Activated CD8-positive, alpha-beta T cell treated with anti-CD3 and anti-CD28 coated beads, Interleukin-2, amount 10 ng/mL, durations not matched to agents 7 days and 5 days (primary cell): ENCODE measurements around the gene ZFAND6. TPM values are rescaled to one million over a fixed set of nuclear protein-coding genes. Genes with fewer than 3 reads are reported as not detected.

Experiments
- ATAC-seq: fragments of 150-1000 bp; cut with Tn5 transposase; one replicate; pipeline ENCODE4 v1.10.0; 2021; ENCODE audit warnings: moderate library complexity
- CTCF ChIA-PET: fragments of 350-600 bp; sonication (Branson Sonifier 250); formaldehyde crosslinking; loops from one replicate; lab custom pipeline; 2021; ENCODE audit warnings: antibody characterized with exemption; lab: Charles Lee
- POLR2A ChIA-PET: fragments of 350-600 bp; sonication (Branson Sonifier 250); formaldehyde crosslinking; loops from one replicate; lab custom pipeline; 2021; ENCODE audit warnings: antibody characterized with exemption; lab: Charles Lee
- DNase-seq: peaks from one replicate; pipeline ENCODE4 v3.0.0-alpha.2; 2020
- H3K27ac Mint-ChIP-seq: one replicate; pipeline ENCODE4 v1.8.0; 2021; ENCODE audit warnings: mild to moderate bottlenecking, mixed read lengths
- H3K27me3 Mint-ChIP-seq: one replicate; pipeline ENCODE4 v1.8.0; 2021; ENCODE audit warnings: low read depth, mixed read lengths
- H3K36me3 Mint-ChIP-seq: one replicate; pipeline ENCODE4 v1.8.0; 2021; ENCODE audit warnings: low read depth, mixed read lengths
- H3K4me1 Mint-ChIP-seq: one replicate; pipeline ENCODE4 v1.8.0; 2021; ENCODE audit warnings: low read depth, mixed read lengths
- H3K4me3 Mint-ChIP-seq: one replicate; pipeline ENCODE4 v1.8.0; 2021; ENCODE audit warnings: mild to moderate bottlenecking, mixed read lengths
- H3K9me3 Mint-ChIP-seq: one replicate; pipeline ENCODE4 v1.8.0; 2022; ENCODE audit warnings: mixed read lengths; ENCODE audit not compliant: insufficient read depth
- total RNA-seq, 2 experiments: library from RNA; stranded (reverse); gene quantifications; one replicate each; pipeline ENCODE4 v1.2.3, GENCODE V29; 2021

ZFAND6 gene
- total RNA-seq, 2 experiments from 2014 or later, result 49.9 to 53.1 TPM

DNA sequence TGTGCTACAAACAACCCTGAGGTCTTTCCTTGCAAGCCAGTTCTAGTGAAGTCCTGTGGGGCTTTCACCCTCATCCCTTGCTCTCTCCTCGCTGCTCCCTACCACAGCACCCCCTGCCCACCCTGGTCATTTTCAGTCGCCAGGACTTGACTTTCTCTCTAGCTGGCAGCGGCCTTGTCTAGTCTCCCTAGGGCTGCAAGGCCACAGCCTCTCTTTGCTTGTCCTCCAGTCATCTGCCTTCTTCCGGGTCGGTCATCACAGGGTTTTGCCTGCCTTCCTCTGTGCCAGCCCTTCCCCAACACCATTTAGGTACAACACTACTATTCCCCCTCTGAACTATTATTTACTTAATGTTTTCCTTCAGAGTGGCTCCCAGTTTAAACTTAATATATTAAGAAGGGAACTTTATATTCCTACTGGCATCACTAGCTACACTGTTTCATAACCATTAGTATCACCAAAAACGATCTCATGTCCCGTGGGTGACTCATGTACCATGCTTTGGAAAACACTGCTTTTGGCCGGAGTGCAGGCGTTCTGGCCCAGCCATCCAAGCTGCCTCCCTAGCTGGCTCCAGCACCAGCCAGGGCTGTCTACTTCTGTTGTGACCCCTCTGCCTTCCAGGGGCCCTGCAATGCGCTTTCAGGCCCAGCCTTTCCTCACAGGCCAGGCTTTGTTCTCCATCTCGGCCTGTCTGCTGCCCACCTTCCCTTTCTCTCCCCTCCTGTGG is 114.7 kb downstream of the ZFAND6 start:
- no peaks in the 10 kb centered on the region for H3K27me3 Mint-ChIP-seq
- POLR2A ChIA-PET, result no interaction called here

DNA sequence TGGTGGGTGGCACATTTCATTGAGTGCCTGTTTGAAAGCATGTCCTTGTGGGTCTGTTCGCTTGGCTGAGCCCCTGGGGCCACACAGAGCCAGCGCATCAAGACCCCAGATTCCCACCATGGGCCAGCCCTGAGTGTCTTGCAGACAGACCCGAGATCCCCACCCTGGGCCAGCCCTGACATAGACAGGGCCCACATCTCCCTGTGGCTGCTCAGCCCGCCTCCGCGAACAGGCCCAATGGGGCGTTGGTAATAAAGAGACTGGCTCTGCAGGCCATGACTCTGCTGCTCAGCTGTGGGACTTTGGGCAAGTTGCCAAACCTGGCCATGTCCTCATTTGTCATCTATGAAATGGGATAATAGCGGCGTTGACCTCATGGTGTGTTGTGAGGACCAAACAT is 116.0 kb downstream of the ZFAND6 start:
- ATAC-seq (no peak), DNase-seq (no peak)
- no peak overlapping the region for H3K27ac Mint-ChIP-seq
- peaks cover 4% of the 10 kb centered on the region for H3K36me3 Mint-ChIP-seq
- no peak overlapping the region for H3K4me3 Mint-ChIP-seq
- no peaks in the 10 kb centered on the region for H3K27me3 Mint-ChIP-seq
- ChIA-PET CTCF (interaction anchor here (1.0 to 3.8 kb wide), 2 partner anchors 11 to 115 kb away, joined by 3 to 22 read pairs; partner anchors contain the start of gene ZFAND6), POLR2A (no interaction called here)
- no peaks in the 10 kb centered on the region for H3K4me1 Mint-ChIP-seq
- H3K9me3 Mint-ChIP-seq, result no peaks in the 10 kb centered on the region

More for the DNA sequence above, 114.7 kb downstream of the ZFAND6 start:
- CTCF ChIA-PET, result interaction anchor here (0.6 to 3.8 kb wide), 11 partner anchors 10 to 321 kb away, joined by 3 to 22 read pairs (median 6); partner anchors contain the start of gene ZFAND6
- no peak overlapping the region for H3K4me3 Mint-ChIP-seq
- no peak overlapping the region for H3K27ac Mint-ChIP-seq
- DNase-seq (no peak), ATAC-seq (no peak)
- no peaks in the 10 kb centered on the region for H3K4me1 Mint-ChIP-seq
- H3K9me3 Mint-ChIP-seq, result no peaks in the 10 kb centered on the region
- peaks cover 5% of the 10 kb centered on the region for H3K36me3 Mint-ChIP-seq

DNA sequence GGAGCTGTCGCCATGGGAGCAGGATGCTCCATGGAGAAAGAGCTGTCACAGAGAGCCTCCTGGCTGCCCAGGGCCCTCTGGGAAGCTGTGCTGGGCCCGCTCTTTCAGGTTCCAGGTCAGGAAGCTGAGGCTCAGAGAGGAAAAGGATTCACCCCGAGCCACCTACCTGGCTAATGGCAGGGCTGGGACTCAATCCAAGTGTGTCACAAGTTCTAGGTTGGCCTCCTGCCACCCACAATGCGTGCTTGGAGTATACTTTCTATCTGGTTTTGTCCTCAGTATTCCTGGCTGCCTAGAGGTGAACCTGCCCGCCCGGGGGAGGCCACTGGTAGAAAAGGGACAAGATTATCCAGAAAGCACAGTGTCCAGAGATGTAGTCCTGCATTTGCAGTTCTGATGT is 117.0 kb downstream of the ZFAND6 start:
- no peaks in the 10 kb centered on the region for H3K27me3 Mint-ChIP-seq
- ChIA-PET CTCF (interaction anchor here (1.0 to 1.2 kb wide), 2 partner anchors 10 to 323 kb away, joined by 3 to 6 read pairs; no protein-coding TSS in a partner anchor), POLR2A (no interaction called here)
- DNase-seq, result no peak
- no peaks in the 10 kb centered on the region for H3K9me3 Mint-ChIP-seq
- no peaks in the 10 kb centered on the region for H3K4me1 Mint-ChIP-seq
- no peak for ATAC-seq
- H3K36me3 Mint-ChIP-seq, result no peaks in the 10 kb centered on the region
- no peak overlapping the region for H3K27ac Mint-ChIP-seq
- no peak overlapping the region for H3K4me3 Mint-ChIP-seq

DNA sequence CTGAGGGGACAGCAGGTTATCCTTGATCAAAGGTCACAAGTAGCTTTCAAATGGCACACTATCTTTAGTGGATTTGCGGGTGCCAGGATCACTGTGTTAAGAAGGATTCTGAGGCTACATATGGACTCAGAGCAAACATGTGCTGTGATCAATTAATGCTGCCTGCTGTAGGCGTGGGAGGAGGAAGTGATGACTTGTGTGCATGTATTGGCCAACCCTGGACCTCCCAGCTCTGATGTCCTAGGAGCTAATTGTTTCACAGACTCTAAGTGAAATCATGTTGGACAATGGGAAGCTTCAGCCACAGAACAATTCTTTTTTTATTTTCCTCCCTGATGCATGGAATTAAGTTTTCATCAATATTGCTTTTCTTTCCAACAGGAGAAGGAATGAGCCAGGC is 117.7 kb downstream of the ZFAND6 start:
- ChIA-PET CTCF (interaction anchor here (0.9 to 1.2 kb wide), 2 partner anchors 123 to 323 kb away, joined by 3 to 6 read pairs; no protein-coding TSS in a partner anchor), POLR2A (no interaction called here)
- H3K27ac Mint-ChIP-seq, result no peak overlapping the region

DNA sequence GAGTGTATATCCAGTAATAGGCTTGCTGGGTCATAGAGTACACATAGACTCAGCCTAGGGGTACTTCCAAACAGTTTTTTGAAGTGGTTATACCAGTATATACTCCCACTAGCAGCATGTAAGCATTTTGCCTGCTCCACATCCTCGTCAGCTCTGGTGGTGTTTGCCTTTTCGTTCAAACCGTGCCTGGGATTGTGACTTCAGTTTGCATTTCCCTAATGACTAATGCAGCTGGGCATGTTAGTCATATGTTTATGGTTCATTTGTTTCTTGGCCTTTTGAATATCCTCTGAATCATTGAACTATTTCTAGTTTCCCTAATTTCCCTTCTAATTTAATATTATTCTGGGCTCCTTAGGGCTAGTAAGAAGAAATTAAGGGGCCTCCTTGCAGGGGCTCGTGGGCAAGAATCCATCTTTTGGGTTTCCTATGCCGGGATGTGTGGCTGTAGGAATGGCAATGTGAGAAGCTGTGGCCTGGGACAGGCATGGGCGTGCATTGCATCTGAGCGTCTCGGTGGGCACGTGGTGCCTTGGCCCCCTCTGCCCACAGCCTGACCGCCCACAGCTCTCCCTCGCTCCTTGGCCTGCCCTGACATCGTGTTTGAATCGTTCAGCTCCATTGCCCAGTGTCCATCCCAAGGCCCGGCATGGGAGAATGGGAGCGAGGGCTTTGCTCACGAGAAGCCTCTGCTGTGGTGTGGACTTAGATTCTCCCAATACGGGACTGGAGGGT is 119.7 kb downstream of the ZFAND6 start:
- peaks cover 16% of the 10 kb centered on the region for H3K36me3 Mint-ChIP-seq
- no peak overlapping the region for H3K27ac Mint-ChIP-seq
- H3K4me3 Mint-ChIP-seq, result no peak overlapping the region
- DNase-seq (no peak), ATAC-seq (no peak)
- CTCF ChIA-PET, result interaction anchor here (0.6 kb wide), 1 partner anchor 699 kb away, joined by 3 read pairs; no protein-coding TSS in a partner anchor
- no peaks in the 10 kb centered on the region for H3K27me3 Mint-ChIP-seq
- no peaks in the 10 kb centered on the region for H3K9me3 Mint-ChIP-seq
- POLR2A ChIA-PET, result no interaction called here
- H3K4me1 Mint-ChIP-seq, result no peaks in the 10 kb centered on the region

More for the DNA sequence above, 117.7 kb downstream of the ZFAND6 start:
- Mint-ChIP-seq H3K4me1 (no peaks in the 10 kb centered on the region), H3K27me3 (no peaks in the 10 kb centered on the region), H3K4me3 (no peak overlapping the region), H3K9me3 (no peaks in the 10 kb centered on the region), H3K36me3 (peaks cover 5% of the 10 kb centered on the region)
- no peak for DNase-seq
- ATAC-seq, result no peak

DNA sequence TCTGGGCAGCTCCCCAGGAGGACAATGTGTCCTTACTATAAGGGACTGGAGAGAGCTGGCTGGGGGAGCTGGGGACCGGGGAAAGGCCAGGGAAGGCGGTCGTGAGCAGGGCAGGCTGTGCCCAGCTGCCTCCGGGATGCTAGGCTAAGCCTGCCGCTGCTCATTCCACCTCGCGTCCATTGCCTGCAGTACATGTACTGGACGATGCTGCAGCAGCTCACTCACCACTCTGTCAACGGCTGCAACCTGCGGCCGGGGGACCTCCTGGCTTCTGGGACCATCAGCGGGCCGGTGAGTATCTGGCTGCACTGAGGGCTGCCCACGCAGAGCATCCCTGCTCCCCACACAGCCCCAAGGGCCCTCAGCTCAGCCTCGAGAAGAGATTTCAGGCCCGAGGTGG is 120.5 kb downstream of the ZFAND6 start:
- Mint-ChIP-seq H3K27me3 (no peaks in the 10 kb centered on the region), H3K4me1 (no peaks in the 10 kb centered on the region)

DNA sequence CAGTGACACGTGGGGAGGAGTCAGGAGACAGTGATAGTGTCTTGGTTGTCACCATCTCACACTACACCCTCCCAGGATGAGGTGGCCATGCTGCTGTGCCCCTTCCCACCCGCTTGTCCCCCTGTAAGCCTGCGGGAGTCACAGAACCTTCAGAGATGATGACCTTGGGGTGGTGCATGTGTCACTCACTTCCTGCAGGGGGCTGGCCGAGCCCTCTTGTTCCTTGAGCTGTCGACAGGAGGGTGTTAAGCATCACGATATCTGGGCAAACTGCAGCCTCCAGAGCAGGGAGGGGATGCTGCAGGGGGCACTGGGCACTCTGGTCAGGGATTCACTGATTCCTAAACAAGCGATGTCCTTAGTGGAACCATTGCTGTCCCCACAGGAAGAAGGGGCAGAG is 121.0 kb downstream of the ZFAND6 start:
- Mint-ChIP-seq H3K4me1 (no peaks in the 10 kb centered on the region), H3K27me3 (no peaks in the 10 kb centered on the region), H3K36me3 (peaks cover 26% of the 10 kb centered on the region), H3K27ac (no peak overlapping the region), H3K9me3 (no peaks in the 10 kb centered on the region), H3K4me3 (no peak overlapping the region)
- ChIA-PET CTCF (no interaction called here), POLR2A (no interaction called here)
- DNase-seq (no peak), ATAC-seq (no peak)

More for the DNA sequence above, 120.5 kb downstream of the ZFAND6 start:
- H3K9me3 Mint-ChIP-seq, result no peaks in the 10 kb centered on the region
- H3K4me3 Mint-ChIP-seq, result no peak overlapping the region
- CTCF ChIA-PET, result interaction anchor here (0.6 kb wide), 1 partner anchor 700 kb away, joined by 3 read pairs; no protein-coding TSS in a partner anchor
- no peak for DNase-seq
- no peak for ATAC-seq
- H3K36me3 Mint-ChIP-seq, result peaks cover 22% of the 10 kb centered on the region
- no peak overlapping the region for H3K27ac Mint-ChIP-seq
- POLR2A ChIA-PET, result no interaction called here

DNA sequence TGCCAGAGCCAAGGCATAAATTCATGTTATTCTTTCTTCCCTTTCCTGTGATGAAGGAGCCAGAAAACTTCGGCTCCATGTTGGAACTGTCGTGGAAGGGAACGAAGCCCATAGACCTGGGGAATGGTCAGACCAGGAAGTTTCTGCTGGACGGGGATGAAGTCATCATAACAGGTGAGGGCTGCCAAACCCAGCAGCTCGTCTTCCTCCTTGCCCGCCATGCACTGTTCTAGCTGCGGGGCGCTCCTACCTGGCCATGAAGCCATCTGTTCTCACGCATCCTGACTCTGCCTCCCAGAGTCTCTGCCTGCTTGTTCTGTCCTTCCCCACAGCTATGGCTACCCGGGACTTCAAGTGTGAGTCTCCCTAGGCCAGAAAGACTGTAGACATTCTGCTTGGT is 121.5 kb downstream of the ZFAND6 start:
- Mint-ChIP-seq H3K36me3 (peaks cover 28% of the 10 kb centered on the region), H3K27ac (no peak overlapping the region), H3K4me1 (no peaks in the 10 kb centered on the region), H3K27me3 (no peaks in the 10 kb centered on the region), H3K4me3 (no peak overlapping the region), H3K9me3 (no peaks in the 10 kb centered on the region)
- ATAC-seq (no peak), DNase-seq (no peak)
- ChIA-PET CTCF (interaction anchor here (1.0 kb wide), 1 partner anchor 331 kb away, joined by 3 read pairs; no protein-coding TSS in a partner anchor), POLR2A (no interaction called here)

DNA sequence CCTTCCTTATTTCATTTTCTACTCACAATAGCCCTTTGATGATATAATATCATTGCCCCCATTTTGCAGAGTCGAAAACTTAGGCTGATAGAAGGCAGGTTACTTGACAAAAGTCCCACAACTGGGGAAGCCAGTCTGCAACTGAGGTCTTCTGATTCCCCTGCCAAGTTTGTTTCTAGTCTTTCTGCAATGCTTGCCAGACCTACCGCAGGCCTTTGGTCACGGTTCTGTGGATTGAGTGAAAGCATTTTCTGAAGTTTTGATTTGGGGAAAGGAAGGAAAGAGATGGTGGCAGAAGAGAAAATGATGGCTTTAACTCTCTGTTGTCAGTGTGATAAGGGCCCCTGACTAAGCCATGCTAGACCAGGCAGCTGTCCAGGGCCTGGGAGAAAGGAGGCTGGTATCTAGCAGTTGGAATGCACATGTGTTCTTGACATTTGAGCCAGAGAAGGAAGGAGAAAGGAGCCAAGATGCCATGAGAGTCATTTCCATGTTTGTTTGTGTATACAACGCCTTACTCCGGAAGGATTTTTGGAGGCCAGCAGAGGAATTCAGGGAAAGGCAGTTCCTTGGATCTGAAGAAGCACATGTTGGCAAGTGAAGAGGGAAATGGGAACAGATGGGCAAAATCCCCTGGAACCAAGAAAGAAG is 123.3 kb downstream of the ZFAND6 start:
- no peak overlapping the region for H3K27ac Mint-ChIP-seq
- H3K36me3 Mint-ChIP-seq, result peaks cover 36% of the 10 kb centered on the region
- DNase-seq, result no peak
- H3K4me3 Mint-ChIP-seq, result no peak overlapping the region
- ChIA-PET POLR2A (no interaction called here), CTCF (no interaction called here)
- no peaks in the 10 kb centered on the region for H3K27me3 Mint-ChIP-seq
- no peak for ATAC-seq
- no peaks in the 10 kb centered on the region for H3K9me3 Mint-ChIP-seq
- no peaks in the 10 kb centered on the region for H3K4me1 Mint-ChIP-seq

DNA sequence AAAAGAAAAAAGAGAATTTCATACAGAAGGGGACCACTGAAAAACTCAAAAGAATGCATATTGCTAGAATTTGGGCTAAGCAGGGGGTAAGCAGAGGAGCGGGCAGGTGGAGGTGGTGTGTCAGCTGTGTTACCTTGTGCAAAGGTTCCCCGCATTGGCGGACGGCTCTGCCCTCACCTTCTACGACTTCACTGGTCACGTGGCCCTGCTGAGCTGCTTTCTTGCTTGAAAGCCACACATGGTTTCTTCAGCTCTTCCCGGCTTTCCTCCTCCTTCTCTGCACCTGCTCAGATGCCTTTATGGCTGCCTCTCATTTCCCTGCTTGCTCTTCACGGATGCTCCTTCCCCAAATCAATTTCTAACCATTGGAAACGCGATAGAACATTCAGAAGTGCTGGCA is 123.8 kb downstream of the ZFAND6 start:
- Mint-ChIP-seq H3K27me3 (no peaks in the 10 kb centered on the region), H3K9me3 (no peaks in the 10 kb centered on the region), H3K36me3 (peaks cover 36% of the 10 kb centered on the region), H3K4me1 (no peaks in the 10 kb centered on the region), H3K27ac (no peak overlapping the region), H3K4me3 (no peak overlapping the region)
- DNase-seq, result no peak
- ChIA-PET POLR2A (no interaction called here), CTCF (interaction anchor here (1.4 kb wide), 2 partner anchors 10 to 334 kb away, joined by 3 to 6 read pairs; no protein-coding TSS in a partner anchor)
- ATAC-seq, result no peak

DNA sequence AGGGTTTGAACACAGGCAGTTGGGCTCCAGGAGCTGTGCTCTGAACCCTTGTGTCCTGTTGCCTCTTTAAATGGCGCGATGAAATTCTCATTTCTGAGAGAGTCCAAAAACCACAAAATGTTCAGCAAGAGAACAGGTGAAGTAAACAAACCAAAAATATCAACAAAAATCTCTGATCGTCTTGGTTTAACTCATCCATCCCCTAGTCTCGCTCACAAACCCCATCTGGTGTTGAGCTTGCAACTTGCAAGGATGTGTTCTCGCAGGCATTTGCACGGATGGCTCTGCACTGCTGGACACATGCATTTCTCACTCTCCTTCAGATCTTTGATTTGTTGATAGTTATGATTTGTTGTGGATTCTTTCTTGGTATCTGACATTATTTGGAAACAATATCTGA is 124.4 kb downstream of the ZFAND6 start:
- Mint-ChIP-seq H3K4me1 (no peaks in the 10 kb centered on the region), H3K27me3 (no peaks in the 10 kb centered on the region), H3K4me3 (no peak overlapping the region), H3K9me3 (no peaks in the 10 kb centered on the region), H3K36me3 (peaks cover 41% of the 10 kb centered on the region), H3K27ac (no peak overlapping the region)
- ChIA-PET CTCF (interaction anchor here (1.4 kb wide), 2 partner anchors 10 to 334 kb away, joined by 3 to 6 read pairs; no protein-coding TSS in a partner anchor), POLR2A (no interaction called here)
- DNase-seq, result no peak
- ATAC-seq, result no peak
